ENCODE data around the gene OBSCN.

OBSCN gene

DNA sequence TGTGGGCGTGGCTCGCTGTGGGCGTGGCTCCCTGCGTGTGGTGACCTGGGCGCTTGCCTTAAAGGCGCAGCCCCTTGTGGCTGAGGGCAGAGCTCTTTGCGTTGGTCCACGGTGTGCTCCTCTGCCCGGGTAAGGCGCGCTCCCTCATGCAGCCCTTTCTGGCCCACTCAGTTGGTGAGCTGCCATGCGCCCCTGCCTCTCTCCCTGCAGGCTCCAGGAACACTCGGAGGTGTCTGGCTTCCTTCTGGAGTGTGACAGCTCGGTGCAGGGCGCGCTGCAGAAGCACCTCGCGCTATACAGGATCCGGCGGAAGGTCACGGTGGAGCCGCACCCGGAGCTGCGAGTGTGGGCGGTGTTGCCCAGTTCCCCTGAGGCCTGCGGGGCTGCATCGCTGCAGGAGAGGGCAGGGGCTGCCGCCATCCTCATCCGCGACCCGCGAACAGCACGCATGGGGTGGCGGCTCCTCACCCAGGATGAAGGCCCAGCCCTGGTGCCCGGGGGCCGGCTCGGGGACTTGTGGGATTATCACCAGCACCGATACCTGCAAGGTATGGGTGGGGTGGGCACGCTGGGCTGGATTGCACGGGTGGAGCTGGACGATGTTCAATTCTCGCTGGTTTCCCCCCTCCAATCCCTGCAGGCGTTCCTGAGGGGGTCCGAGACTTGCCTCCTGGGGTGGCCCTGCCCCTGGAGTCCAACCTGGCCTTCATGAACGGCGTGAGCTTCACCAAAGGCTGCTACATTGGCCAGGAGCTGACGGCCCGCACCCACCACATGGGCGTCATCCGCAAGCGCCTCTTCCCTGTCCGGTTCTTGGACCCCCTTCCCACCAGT lies 33.1 kb upstream of the OBSCN start:
- H3K4me3 ChIP-seq (ENCODE audit: low read depth, low read length, poor library complexity, severe bottlenecking), result no peak overlapping the region
- no peaks in the 10 kb centered on the region for H3F3A ChIP-seq (ENCODE audit: insufficient read depth, low read length)
- H3K9me2 ChIP-seq (ENCODE audit: low read depth, low read length), result no peaks in the 10 kb centered on the region
- H3K4me2 ChIP-seq (ENCODE audit: low read length), result no peak overlapping the region
- no peak overlapping the region for H3K9ac ChIP-seq (ENCODE audit: low read length)
- H3K79me2 ChIP-seq (ENCODE audit: insufficient read depth, low read length), result no peaks in the 10 kb centered on the region
- no peak overlapping the region for H3K27ac ChIP-seq (ENCODE audit: low read depth, low read length, poor library complexity, severe bottlenecking)
- no peak overlapping the region for H2AFZ ChIP-seq (ENCODE audit: low read length)
- H3K4me1 ChIP-seq (ENCODE audit: insufficient read depth, low read length, severe bottlenecking), result no peaks in the 10 kb centered on the region
- H3K27me3 ChIP-seq (ENCODE audit: insufficient read depth, low read length), result no peaks in the 10 kb centered on the region
- no peaks in the 10 kb centered on the region for H3K36me3 ChIP-seq (ENCODE audit: insufficient read depth, low read length)
- no peak for TF ChIP-seq CTCF (IDR thresholded peaks at IDR 0.05; ENCODE audit: low read length)
- no peak for TF ChIP-seq EZH2 (IDR thresholded peaks at IDR 0.05; ENCODE audit: borderline replicate concordance, low read length)
- H4K20me1 ChIP-seq (ENCODE audit: insufficient read depth, low read length), result no peaks in the 10 kb centered on the region
- no peaks in the 10 kb centered on the region for H3K9me3 ChIP-seq (ENCODE audit: low read length)

DNA sequence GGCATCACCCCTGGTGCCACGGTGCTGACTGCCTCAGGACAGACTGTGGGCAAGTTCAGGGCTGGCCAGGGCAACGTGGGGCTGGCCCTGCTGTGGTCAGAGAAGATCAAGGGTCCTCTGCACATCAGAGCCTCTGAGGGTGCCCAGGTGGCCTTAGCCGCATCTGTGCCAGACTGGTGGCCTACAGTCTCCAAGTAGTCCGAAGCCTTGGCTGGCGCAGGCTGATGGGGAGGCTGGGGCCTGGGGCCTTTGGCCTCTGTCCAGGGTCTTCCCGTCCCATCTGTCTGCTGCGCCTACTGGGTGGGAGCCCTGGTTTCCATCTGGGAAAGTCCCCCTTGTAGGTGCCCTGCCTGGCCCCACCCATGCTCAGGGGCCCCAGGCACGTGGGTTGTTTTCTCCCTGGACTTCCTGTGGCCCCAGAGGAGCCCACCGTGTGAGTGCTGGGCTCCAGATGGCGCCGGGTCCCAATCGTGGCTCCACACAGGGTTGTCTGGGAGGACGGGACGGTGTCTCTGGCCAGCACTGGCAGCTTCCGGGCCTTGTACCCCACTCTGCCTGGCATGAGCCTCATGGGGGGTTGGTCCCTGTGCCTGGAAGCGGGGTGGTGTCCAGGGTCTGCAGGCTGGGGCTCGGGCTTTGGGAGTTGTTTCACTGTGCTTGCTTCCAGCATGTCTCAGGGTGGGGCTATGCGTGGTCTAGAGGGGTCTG lies 32.4 kb upstream of the OBSCN start:
- H3K9me3 ChIP-seq (ENCODE audit: low read length), result no peaks in the 10 kb centered on the region
- H2AFZ ChIP-seq (ENCODE audit: low read length), result no peak overlapping the region
- H3F3A ChIP-seq (ENCODE audit: insufficient read depth, low read length), result no peaks in the 10 kb centered on the region
- H3K79me2 ChIP-seq (ENCODE audit: insufficient read depth, low read length), result no peaks in the 10 kb centered on the region
- H3K36me3 ChIP-seq (ENCODE audit: insufficient read depth, low read length), result no peaks in the 10 kb centered on the region
- H3K4me2 ChIP-seq (ENCODE audit: low read length), result no peak overlapping the region
- H3K27me3 ChIP-seq (ENCODE audit: insufficient read depth, low read length), result no peaks in the 10 kb centered on the region
- H3K4me1 ChIP-seq (ENCODE audit: insufficient read depth, low read length, severe bottlenecking), result no peaks in the 10 kb centered on the region
- H4K20me1 ChIP-seq (ENCODE audit: insufficient read depth, low read length), result no peaks in the 10 kb centered on the region
- TF ChIP-seq CTCF (IDR thresholded peaks at IDR 0.05; ENCODE audit: low read length) (no peak), EZH2 (IDR thresholded peaks at IDR 0.05; ENCODE audit: borderline replicate concordance, low read length) (no peak)
- no peak overlapping the region for H3K9ac ChIP-seq (ENCODE audit: low read length)
- H3K9me2 ChIP-seq (ENCODE audit: low read depth, low read length), result no peaks in the 10 kb centered on the region
- no peak overlapping the region for H3K4me3 ChIP-seq (ENCODE audit: low read depth, low read length, poor library complexity, severe bottlenecking)
- no peak overlapping the region for H3K27ac ChIP-seq (ENCODE audit: low read depth, low read length, poor library complexity, severe bottlenecking)

GRCh38 chr1:228176024-228176395 lies 31.8 kb upstream of the OBSCN start:
- no peaks in the 10 kb centered on the region for H3F3A ChIP-seq (ENCODE audit: insufficient read depth, low read length)
- TF ChIP-seq EZH2 (IDR thresholded peaks at IDR 0.05; ENCODE audit: borderline replicate concordance, low read length), result no peak
- TF ChIP-seq CTCF (IDR thresholded peaks at IDR 0.05; ENCODE audit: low read length), result no peak
- H3K4me2 ChIP-seq (ENCODE audit: low read length), result no peak overlapping the region
- H3K9ac ChIP-seq (ENCODE audit: low read length), result no peak overlapping the region
- H3K4me1 ChIP-seq (ENCODE audit: insufficient read depth, low read length, severe bottlenecking), result no peaks in the 10 kb centered on the region
- no peaks in the 10 kb centered on the region for H3K79me2 ChIP-seq (ENCODE audit: insufficient read depth, low read length)
- H3K27ac ChIP-seq (ENCODE audit: low read depth, low read length, poor library complexity, severe bottlenecking), result no peak overlapping the region
- no peak overlapping the region for H2AFZ ChIP-seq (ENCODE audit: low read length)
- no peaks in the 10 kb centered on the region for H3K9me3 ChIP-seq (ENCODE audit: low read length)
- H3K9me2 ChIP-seq (ENCODE audit: low read depth, low read length), result no peaks in the 10 kb centered on the region
- no peaks in the 10 kb centered on the region for H3K36me3 ChIP-seq (ENCODE audit: insufficient read depth, low read length)
- no peak overlapping the region for H3K4me3 ChIP-seq (ENCODE audit: low read depth, low read length, poor library complexity, severe bottlenecking)
- no peaks in the 10 kb centered on the region for H3K27me3 ChIP-seq (ENCODE audit: insufficient read depth, low read length)
- no peaks in the 10 kb centered on the region for H4K20me1 ChIP-seq (ENCODE audit: insufficient read depth, low read length)
